Measurements from ENCODE around the gene SPINK8. TPM values are rescaled to one million over a fixed set of nuclear protein-coding genes. Genes with fewer than 3 reads are reported as not detected.
"Not testable (repeated sequence)": the region's sequence is repeated elsewhere in the genome, so short reads cannot be mapped to it uniquely, and the experiment has no call there.

The SPINK8 gene
- total RNA-seq, 1 experiment from 2014 or later: not detected

DNA sequence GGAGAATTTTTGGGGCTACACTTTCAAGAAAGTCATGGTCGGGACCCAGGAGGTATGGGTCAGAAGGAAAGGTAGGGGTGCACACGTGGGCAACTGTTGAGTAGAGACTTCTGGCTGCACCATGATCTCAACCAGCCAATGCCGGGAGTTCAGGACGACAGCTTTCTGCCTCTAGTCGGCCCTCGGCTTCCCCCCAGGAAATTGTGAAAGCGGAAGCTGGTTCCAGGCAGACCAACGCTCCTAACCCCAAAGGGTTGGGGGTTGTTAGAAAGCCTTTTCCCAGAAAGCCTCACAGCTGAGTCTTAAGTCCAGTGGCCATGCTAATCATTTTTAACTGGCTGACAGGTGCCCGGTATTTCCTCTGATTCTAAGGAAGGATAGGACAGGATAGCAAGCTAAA lies 1.8 kb upstream of the SPINK8 start:
- in situ Hi-C loops (cut with HindIII; ENCODE audit: low sequenced_read_pairs): not testable (repeated sequence)

DNA sequence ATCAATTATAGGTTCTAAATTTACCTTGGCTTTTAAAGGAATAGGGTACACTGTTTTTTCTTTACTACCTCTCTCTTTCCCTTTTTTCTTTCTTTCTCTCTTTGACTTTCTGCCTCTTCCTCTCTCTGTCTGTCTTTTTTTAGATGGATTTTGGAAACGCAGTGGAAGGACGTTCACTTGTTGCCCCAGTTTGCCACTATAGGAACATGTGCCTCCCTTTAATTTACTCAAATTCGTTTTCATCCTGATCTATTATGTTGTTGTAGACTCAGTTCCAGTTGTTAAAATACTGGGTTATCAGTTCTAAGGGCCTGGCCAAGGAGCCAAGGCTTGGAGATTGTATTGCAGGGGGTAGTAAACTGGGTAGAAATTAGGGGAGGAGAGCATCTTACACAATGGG lies 1.1 kb upstream of the SPINK8 start:
- in situ Hi-C loops (cut with HindIII; ENCODE audit: low sequenced_read_pairs): no loop called here
- no peak for DNase-seq (ENCODE audit: low spot score)

More for the DNA sequence above, 1.8 kb upstream of the SPINK8 start:
- DNase-seq (ENCODE audit: low spot score): not testable (repeated sequence)

DNA sequence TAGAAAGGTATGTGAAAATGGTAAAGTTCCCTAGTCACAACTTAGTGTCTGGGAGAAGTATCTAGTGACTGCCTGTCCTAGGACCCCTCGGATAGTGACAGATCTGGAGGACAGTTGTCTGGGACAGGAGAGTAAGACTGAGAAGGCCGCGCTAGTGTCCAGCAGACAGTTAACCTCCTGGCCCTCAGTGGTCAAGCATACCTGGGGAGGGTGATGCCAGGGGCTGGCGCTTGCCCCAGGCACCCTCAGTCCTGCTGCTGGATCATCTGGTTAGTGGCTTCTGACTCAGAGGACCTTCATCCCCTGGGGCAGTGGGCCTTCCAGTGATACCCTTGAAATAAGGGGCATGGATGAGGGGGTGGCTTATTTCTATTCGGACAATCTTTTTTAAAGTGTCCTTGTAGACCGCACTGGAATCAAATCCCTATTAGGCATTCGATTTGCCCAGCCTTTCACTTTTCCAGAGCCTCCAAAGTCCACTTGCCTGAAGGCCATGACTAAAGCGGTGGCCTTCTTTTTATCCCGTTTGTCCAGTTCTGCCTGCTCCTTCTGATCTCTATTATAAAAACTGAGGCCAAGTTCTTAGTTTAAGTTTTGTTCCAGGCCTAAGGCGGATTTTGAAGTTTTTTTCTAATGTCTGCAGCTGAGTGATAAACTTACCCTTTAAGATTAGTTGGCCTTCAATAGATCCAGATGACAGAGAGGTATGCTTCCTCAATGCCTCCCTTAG lies 1.6 kb downstream of the SPINK8 start:
- DNase-seq (ENCODE audit: low spot score); in situ Hi-C loops (cut with HindIII; ENCODE audit: low sequenced_read_pairs): not testable (repeated sequence)

DNA sequence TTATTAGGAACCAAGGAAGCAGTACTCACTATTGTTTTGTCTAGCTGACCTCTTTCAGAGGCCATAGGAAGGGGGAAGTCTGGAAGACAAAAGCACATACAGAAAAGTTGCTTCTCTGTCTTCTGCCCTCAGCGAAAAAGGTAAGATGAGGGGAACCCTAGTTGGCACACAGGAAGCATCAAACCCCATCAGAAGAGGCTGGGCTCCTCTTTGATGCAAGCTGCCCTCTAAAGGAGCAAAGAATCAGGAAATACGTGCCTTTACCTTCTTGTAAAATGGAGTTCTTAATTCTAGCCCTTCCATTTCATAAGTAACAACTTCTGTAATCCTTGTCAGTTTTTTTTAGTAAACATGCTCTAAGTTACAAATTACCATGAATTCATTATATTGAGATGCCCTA lies 12.5 kb downstream of the SPINK8 start:
- no peak for DNase-seq (ENCODE audit: low spot score)
- in situ Hi-C loops (cut with HindIII; ENCODE audit: low sequenced_read_pairs): no loop called here

DNA sequence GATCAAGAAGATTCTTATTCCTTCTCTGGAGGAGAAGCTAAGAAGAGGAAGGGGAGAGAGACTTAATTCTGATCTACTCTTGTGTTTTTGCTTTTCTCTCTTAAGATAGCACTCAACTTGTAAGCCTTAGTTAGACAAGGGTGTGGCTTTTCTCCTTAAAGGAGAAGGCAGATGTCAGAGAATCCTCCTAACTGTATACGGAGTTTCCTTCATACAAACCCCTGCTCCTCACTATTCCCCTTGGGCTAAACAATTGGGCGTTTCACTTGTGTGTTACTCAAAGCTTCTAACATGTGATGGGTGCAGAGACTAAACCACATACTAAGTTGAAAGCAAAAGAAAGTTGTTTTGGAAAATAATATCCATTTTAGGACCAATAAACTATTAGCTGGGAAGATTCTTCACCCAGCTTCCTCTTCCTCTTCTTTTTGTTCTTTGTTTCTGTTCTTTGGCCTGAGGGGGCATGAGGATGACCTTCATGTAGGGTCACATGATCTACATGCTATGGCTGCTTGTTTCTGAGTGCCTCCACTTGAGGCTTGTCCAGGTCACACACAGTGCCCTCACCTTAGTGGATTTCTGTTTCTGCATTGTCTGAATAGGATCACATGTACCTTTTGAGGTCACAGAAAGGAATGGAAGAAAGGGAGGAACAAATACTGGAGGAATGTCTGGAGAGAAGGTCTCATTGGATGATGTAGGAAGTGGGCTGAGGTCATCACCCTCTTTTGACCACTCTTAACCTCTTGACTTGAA lies 14.6 kb downstream of the SPINK8 start:
- no peak for DNase-seq (ENCODE audit: low spot score)
- in situ Hi-C loops (cut with HindIII; ENCODE audit: low sequenced_read_pairs): no loop called here

DNA sequence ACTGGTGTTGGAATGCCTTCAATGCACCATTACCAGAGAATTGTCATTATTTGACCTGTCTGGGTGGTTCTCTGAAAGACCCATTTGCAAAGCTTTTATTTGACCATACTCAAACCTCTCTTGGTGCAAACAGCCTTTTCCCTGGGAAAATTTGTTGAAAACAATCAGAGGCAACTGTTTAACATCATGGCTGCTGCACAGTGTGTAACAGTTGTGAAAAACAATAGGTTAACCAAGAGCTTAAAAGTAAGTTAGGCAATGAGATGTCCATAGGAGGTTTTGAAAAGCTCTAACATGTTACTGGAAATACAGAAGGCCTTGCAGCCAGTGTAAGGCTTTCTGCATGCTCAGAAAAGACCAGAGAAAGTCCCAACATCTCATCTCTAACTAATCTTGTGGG lies 18.9 kb downstream of the SPINK8 start:
- in situ Hi-C loops (cut with HindIII; ENCODE audit: low sequenced_read_pairs): no loop called here
- no peak for DNase-seq (ENCODE audit: low spot score)

DNA sequence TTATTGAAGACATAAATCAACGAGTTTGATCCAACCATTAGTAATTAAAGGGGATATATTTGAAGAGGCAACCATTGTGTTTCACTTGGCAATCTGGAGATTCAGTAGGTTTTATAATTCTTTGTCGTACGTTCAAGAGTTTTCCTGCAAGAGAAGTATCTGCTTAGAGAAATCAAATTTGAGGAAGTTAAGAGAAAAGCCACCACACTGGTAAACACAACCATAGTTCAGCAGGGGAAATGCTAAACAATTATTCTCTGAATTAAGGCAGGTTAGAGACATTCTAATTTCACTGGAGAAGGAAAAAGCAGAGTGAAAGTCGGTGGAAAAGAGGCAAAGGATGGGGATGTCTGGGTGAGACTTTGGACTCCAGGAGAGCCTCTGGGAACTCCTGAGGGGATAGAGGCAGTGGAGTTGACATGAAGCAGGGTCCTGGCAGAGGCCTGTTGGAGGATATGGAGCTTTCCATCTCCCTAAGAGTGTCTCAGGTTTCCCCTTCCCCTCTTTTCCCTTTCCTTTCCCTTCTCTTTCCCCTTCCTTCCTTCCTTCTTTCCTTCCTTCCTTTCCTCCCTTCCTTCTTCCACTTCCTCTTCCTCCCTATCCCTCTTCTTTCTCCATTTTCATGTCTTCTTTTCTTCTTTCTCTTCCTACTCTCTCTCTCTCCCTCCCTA lies 26.5 kb downstream of the SPINK8 start:
- in situ Hi-C loops (cut with HindIII; ENCODE audit: low sequenced_read_pairs): no loop called here
- no peak for DNase-seq (ENCODE audit: low spot score)

DNA sequence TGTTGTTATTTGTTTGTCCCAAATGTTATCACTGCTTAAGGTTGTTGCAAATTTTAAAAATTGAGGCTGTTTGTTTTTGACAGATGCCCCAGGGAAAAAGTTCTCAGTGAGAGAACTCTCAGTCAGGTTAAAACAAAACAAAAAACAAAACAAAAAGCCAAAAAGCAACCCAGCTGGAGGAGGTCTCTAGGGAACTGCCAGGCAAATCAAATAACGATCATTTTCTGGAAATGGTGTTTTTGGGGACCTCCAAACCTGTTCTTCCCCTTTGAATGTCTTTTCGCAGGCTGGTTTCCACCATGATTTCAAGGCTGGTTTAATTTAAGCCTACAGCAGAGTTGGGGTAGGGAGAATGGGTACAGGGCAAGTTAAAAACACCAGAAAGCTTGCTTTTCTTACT lies 27.2 kb downstream of the SPINK8 start:
- in situ Hi-C loops (cut with HindIII; ENCODE audit: low sequenced_read_pairs): no loop called here

DNA sequence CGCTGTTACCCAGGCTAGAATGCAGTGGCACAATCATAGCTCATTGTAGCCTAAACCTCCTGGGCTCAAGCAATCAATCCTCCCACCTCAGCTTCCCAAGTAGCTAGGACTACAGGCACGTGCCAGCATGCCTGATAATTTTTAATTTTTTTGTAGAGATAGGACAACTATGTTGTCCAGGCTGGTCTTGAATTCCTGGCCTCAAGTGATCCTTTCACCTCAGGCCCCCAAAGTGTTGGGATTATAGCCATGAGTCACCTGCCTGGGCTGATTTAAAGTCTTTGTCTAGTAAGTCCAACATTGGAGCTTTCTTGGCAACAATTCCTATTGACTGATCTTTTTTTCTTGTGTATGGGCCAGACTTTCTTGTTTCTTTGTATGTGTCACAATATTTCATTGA lies 28.1 kb downstream of the SPINK8 start:
- DNase-seq (ENCODE audit: low spot score): no peak
- in situ Hi-C loops (cut with HindIII; ENCODE audit: low sequenced_read_pairs): no loop called here

More for the DNA sequence above, 27.2 kb downstream of the SPINK8 start:
- no peak for DNase-seq (ENCODE audit: low spot score)

DNA sequence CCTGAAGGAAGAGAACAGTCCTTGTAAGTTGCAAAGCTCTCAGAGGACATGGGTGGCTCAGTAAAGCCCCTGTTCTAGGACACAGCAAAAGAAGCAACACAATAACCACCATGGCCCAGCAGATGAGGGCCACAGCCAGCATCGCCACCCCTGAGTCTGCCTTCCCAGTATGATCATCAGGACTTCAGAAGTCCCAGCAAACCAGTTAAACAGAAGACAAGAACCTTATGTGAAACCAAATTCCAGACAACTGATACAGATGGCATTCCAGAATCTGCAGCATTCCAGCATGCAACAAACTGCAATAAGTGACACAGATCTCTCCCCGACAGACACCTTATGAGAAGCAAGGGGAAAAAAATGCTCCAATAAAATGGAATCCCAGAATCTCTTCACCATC lies 30.4 kb downstream of the SPINK8 start:
- in situ Hi-C loops (cut with HindIII; ENCODE audit: low sequenced_read_pairs): no loop called here
- DNase-seq (ENCODE audit: low spot score): no peak

DNA sequence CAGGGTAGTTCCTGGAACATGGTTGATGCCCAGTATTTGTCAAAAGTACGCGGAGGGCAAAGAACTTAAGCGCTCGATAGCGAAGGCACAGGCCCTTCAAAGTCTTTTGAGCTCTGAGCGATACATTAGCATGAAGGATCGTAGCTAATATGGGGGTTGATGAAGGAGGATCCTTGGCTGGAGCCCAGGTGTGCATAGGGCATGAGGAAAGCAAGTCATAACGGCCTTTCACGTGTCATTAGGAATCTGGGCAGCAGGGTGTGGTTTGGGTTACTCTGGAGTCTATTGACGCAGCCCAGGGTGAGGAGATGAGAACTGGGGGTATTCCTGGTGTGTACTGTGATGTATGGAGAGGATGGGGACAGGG lies 31.7 kb downstream of the SPINK8 start:
- in situ Hi-C loops (cut with HindIII; ENCODE audit: low sequenced_read_pairs): no loop called here
- DNase-seq (ENCODE audit: low spot score): peak; percentile 33

DNA sequence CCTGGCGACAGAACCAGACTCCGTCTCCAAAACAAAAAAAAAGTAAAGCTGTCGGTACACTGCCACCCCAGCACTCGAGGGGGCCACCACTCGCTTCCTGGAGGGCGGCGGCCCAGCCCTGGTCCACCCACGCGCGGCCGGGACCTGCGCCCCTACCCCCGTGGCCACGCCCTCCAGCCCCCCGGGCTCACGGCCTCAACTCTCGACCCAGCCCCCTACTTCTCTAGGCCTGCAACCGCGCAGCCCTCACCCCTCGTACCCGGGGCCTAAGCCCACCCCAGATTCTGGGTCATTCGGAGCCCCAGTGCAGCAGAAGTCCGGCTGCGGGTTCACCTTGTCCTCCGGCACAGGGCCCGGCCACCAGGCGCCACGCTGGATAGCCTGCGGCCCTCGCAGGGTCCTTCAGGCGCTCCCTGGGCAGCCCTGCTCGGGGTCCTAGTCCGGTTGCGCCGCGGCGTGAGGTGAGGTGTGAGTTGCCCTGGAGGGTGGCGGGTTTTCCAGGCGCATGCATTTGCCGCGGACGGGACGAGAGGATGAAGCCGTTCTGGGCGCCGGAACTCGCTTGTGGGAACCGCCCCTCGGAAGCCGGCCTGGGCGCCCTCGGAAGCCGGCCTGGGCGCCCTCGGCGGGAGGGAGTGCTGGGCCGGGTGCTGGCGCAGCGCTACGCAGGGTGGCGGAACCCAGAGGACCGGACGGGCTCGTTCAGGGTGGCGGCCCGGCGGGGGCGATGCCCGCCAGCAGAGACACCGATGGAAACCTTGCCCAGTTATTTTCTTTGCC lies 32.3 kb downstream of the SPINK8 start, which contains the start of gene NME6:
Gene NME6, minus strand, starts transcription at position 348 of the 780 bp plus-strand sequence.
- in situ Hi-C loops (cut with HindIII; ENCODE audit: low sequenced_read_pairs): no loop called here
- DNase-seq (ENCODE audit: low spot score): peak; percentile 87

DNA sequence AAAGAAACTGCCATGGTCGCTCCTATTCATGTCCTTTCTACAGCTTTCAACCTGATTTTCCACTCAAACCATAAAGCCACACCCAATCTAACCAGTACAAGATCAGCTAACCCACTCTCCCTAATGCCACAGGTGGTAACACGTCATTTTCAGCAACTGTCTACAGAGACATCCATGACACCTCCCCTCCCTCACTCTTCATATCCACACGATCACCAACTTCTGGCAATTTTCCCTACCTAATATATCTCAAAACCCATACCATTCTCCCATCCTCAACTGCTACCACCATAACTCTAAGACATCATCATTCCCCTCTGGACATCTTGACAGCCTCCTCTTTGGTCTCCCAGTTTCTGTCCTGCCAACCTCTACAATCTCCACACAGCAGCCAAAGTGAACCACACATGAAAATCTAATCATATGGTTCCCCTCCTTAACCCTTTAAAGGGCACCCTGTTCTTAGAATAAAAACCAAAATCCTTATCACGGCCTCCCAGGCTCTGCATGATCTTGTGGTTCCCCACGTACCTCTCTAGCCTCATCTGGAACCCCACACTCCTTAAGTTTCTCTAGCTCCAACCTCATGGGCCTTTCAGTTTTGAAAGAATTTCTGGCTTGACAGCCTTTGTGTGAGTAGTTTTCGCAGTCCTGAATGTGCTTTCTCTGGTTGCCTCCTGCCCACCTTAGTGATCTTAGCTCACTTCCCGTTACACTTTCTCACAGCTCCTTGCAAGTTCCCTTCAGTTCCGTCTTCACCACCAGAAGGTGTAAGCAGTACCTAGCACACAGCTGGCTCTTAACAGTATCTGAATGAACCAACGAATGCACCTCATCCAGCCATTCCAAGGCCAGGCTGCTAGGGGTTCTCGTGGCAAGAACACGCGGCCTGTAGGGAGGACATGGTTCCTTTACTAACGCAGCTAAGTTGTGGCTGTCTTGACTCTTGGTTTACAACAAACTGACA lies 33.4 kb downstream of the SPINK8 start:
- in situ Hi-C loops (cut with HindIII; ENCODE audit: low sequenced_read_pairs): no loop called here
- DNase-seq (ENCODE audit: low spot score): no peak

DNA sequence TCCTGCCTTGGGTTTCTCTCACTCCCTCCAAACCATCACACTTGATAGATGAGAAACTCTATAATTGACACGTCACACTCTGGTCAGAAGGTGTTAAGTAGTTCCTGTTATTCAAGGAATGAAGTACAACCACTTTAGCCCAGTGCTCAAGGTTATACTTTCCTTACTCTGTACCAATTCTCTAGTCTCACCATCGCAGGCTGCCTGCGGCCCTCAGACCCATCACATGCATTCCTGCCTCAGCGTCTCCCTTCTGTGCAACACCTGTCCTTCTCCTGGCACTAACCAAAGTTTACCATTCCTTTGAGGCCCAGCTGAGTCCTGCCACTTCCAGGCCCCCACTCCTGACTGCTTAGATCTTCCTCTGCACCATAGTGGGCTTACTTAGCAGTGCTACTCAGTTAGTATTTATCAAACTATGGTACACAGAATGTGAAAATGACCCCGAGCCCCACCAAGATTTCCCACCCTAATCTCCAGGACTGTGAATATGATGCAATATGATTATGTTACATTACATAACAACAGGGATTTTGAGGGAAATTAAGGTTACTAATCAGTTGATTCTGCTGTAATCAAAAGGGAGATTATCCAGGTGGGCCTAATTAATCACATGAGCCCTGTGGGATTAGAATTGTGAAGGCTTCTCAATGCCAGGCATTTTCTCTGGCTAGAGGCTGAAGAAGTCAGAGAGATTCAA lies 36.2 kb downstream of the SPINK8 start:
- in situ Hi-C loops (cut with HindIII; ENCODE audit: low sequenced_read_pairs): no loop called here
- DNase-seq (ENCODE audit: low spot score): no peak

DNA sequence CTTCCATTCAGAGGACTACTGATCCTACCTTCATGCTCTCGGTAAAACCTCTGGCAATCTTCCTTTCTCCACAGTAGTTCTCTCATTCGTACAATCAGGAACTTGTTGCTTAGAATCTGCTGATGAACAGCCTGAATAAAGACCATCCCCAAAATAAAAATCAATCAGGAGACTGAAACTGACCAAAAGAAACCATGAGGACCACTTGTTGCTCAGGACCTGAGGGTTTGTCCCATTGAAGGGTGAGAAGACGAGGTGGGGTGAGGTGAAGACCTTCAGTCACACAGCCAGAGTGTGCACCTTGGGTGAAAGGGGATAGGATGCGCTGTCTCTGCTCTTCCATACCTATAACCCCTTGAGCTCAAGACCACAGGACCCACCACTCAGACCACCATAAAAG lies 36.8 kb downstream of the SPINK8 start:
- no peak for DNase-seq (ENCODE audit: low spot score)
- in situ Hi-C loops (cut with HindIII; ENCODE audit: low sequenced_read_pairs): no loop called here

DNA sequence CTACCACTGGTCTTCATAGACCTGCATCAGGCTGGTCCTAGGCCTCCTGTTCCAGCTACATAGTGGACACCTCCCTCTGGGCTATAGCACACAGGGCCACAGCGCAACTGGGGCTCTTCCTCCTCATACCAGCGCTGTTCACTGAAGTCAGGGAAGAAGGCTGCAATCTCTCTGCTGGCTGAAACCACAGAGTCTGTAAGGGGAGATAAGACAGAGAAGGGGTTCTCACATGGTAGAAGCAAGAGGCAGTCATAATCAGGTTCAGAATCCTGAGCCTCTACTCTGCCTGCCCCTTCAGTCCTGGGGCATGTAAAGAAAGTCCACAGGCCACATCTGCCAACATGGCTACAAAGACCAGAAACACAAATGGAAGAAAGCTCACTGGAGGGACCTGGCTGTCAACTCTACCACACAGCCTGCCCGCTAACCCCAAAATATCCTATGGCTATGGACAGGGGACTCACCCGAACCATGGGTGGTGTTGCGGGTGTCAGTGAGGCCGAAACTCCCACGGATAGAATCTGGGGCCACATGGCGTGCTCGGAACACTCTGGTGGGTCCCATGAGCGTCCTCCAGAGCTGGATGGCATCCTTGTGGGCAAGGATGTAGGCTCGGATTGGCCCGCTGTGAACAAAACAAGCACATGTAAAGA lies 38.7 kb downstream of the SPINK8 start:
- in situ Hi-C loops (cut with HindIII; ENCODE audit: low sequenced_read_pairs): no loop called here

DNA sequence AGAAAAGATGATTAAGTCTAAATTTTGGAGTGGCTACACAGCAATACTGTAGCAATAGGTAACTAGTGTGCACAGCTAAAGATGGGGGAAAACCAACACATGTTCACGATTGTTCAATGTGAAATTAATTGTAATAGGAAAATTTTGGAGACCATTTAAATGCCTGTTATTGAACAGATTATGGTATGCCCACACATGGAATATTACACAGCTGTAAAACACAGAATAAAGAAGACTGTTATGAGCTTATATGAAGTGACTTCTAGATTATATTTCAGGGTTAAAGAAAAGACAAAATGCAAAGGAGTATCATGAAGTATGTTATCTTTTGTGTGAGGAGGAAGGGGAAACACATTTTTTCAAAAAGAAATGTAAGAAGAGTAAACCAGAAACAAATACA lies 43.8 kb downstream of the SPINK8 start:
- in situ Hi-C loops (cut with HindIII; ENCODE audit: low sequenced_read_pairs): no loop called here
- DNase-seq (ENCODE audit: low spot score): no peak

More for the DNA sequence above, 38.7 kb downstream of the SPINK8 start:
- no peak for DNase-seq (ENCODE audit: low spot score)
